HFFc6 (cell line): Measurements from ENCODE around the gene DLG5. TPM values are rescaled to one million over a fixed set of nuclear protein-coding genes. Genes with fewer than 3 reads are reported as not detected.

Experiments
- DNase-seq: peaks from one replicate; pipeline ENCODE4 v3.0.0-alpha.2; 2018
- H3K27ac Mint-ChIP-seq: 2 replicates; pipeline ENCODE4 v1.8.0; 2020; ENCODE audit warnings: mild to moderate bottlenecking, mixed read lengths
- H3K27me3 Mint-ChIP-seq: 2 replicates; pipeline ENCODE4 v1.8.0; 2021; ENCODE audit warnings: mild to moderate bottlenecking, moderate library complexity, mixed read lengths; ENCODE audit not compliant: insufficient read depth
- H3K36me3 Mint-ChIP-seq: 2 replicates; pipeline ENCODE4 v1.8.0; 2021; ENCODE audit warnings: low read depth, mixed read lengths
- H3K4me1 Mint-ChIP-seq: 2 replicates; pipeline ENCODE4 v1.8.0; 2020; ENCODE audit warnings: low read depth, mixed read lengths
- H3K4me3 Mint-ChIP-seq: 2 replicates; pipeline ENCODE4 v1.8.0; 2020; ENCODE audit warnings: mild to moderate bottlenecking, moderate library complexity, mixed read lengths
- H3K9me3 Mint-ChIP-seq: 2 replicates; pipeline ENCODE4 v1.8.0; 2020; ENCODE audit warnings: mild to moderate bottlenecking, mixed read lengths
- total RNA-seq, 6 experiments: library from RNA; stranded (reverse); fragmentation: NEBNext Ultra II Directional; extraction: Animal tissue kit (Norgen Biotek cat#: 25700); gene quantifications; 2 replicates in 1 of 6; 3 replicates in 5 of 6; pipeline ENCODE4 v1.2.3, GENCODE V29; 2021
- TF ChIP-seq, protein P1 (sequence below): fragments of 200-600 bp; sonication (generic); IDR thresholded peaks from 2 replicates; pipeline ENCODE4 v1.5.0; 2021; ENCODE audit warnings: antibody characterized with exemption, mild to moderate bottlenecking

Gene DLG5
- total RNA-seq, 6 experiments from 2014 or later = 48.2 to 52.9 (median 49.7) TPM

DNA sequence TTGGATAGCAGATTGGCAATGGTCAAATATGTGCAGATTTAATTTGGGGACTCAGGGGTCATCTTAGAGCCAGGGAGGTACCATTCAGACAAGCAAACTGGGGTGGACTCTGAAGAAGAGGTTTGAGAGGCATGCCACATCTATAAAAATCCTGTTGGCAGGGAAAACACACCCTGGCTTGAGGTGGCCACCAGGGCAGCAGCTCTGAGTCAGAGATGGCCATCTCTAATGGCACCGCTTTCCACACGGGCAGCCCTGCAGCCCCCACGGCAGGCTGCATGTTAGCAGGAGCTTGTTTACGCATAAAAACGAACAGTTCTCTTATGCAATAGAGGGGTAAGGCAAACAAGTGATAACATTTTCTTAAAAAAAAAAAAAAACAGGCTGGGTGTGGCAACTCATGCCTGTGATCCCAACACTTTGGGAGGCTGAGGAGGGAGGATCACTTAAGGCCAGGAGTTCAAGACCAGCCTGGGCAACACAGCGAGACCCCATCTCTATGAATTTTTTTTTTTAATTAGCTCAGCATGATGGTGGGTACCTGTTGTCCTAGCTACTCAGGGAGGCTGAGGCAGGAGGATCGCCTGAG, 14.9 kb downstream of the DLG5 start:
- DNase-seq = peak; percentile 66
- no peak overlapping the region for H3K4me3 Mint-ChIP-seq
- H3K27me3 Mint-ChIP-seq = peaks cover 2% of the 10 kb centered on the region; the same call in 1 of the 2 replicates
- H3K27ac Mint-ChIP-seq = peak overlapping the region; percentile 83
- TF ChIP-seq, protein P1, sequence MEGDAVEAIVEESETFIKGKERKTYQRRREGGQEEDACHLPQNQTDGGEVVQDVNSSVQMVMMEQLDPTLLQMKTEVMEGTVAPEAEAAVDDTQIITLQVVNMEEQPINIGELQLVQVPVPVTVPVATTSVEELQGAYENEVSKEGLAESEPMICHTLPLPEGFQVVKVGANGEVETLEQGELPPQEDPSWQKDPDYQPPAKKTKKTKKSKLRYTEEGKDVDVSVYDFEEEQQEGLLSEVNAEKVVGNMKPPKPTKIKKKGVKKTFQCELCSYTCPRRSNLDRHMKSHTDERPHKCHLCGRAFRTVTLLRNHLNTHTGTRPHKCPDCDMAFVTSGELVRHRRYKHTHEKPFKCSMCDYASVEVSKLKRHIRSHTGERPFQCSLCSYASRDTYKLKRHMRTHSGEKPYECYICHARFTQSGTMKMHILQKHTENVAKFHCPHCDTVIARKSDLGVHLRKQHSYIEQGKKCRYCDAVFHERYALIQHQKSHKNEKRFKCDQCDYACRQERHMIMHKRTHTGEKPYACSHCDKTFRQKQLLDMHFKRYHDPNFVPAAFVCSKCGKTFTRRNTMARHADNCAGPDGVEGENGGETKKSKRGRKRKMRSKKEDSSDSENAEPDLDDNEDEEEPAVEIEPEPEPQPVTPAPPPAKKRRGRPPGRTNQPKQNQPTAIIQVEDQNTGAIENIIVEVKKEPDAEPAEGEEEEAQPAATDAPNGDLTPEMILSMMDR = no peak; the same call in 1 of the 2 replicates
- peaks cover 76% of the 10 kb centered on the region for H3K4me1 Mint-ChIP-seq
- H3K36me3 Mint-ChIP-seq = 0 out of 2 replicates have a peak, but pooled peaks cover 5% of the 10 kb centered on the region
- H3K9me3 Mint-ChIP-seq = no peaks in the 10 kb centered on the region

DNA sequence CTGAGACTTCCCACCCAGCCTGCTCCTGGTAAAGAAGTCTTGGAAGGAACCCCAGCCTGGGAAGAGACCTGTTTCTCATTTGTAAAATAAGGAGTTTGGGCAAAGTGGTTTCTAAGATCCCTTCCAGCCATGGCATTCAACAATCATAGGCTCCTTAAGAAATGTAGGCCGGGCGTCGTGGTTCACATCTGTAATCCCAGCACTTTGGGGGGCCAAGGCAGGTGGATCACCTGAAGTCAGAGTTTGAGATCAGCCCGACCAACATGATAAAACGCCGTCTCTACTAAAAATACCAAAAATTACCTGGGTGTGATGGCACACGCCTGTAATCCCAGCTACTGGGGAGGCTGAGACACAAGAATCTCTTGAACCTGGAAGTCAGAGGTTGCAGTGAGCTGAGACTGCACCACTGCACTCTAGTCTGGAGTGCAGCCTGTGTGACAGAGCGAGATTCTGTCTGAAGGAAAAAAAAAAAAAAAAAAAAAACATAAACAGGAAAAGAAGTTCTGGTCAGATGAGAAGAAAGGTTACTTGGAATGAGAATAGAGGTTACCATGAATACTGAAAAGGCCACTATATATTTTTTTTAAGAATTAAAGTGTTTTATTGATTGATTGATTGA, 15.9 kb downstream of the DLG5 start:
- TF ChIP-seq, protein P1 = no peak
- Mint-ChIP-seq H3K27me3 (peaks cover 2% of the 10 kb centered on the region; the same call in 1 of the 2 replicates), H3K4me3 (no peak overlapping the region), H3K36me3 (peaks cover 5% of the 10 kb centered on the region; the same call in 1 of the 2 replicates), H3K27ac (peak overlapping the region; percentile 92), H3K4me1 (peaks cover 78% of the 10 kb centered on the region), H3K9me3 (no peaks in the 10 kb centered on the region)
- DNase-seq = no peak

DNA sequence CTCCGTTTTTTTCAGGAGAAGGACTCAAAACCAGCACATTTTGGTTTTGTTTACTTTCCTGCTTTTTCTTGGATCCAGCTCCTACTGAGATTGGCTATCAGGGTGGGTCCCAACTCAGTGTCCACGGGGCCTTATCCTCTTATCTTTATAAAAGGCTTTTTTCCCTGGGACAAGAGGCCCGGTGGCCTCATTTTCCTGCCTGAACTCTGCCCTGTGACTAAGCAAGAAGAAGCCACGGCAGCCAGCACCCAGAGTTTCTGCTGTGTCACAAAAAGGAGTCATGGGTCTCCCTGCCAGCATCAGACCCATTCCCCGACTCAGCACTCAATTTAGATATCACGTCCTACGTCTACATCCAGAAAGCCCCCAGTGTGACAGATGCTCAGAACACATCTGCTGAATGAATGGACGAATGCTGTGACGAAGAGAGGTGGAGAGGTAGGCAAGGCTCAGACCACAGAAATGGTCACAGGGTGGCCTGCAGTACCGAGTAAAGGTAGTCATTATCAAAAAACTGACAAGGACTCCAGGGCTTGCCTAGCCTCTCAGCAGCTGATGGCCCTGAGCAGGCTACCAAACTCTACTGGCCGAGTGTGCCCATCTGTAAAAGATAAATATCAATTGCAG, 16.7 kb downstream of the DLG5 start:
- Mint-ChIP-seq H3K36me3 (peaks cover 4% of the 10 kb centered on the region; the same call in 1 of the 2 replicates), H3K27ac (peak overlapping the region; percentile 92), H3K4me1 (peaks cover 79% of the 10 kb centered on the region), H3K4me3 (peak overlapping the region; percentile 21), H3K9me3 (no peaks in the 10 kb centered on the region), H3K27me3 (peaks cover 2% of the 10 kb centered on the region; the same call in 1 of the 2 replicates)
- TF ChIP-seq, protein P1 = no peak
- peak; percentile 67 for DNase-seq

DNA sequence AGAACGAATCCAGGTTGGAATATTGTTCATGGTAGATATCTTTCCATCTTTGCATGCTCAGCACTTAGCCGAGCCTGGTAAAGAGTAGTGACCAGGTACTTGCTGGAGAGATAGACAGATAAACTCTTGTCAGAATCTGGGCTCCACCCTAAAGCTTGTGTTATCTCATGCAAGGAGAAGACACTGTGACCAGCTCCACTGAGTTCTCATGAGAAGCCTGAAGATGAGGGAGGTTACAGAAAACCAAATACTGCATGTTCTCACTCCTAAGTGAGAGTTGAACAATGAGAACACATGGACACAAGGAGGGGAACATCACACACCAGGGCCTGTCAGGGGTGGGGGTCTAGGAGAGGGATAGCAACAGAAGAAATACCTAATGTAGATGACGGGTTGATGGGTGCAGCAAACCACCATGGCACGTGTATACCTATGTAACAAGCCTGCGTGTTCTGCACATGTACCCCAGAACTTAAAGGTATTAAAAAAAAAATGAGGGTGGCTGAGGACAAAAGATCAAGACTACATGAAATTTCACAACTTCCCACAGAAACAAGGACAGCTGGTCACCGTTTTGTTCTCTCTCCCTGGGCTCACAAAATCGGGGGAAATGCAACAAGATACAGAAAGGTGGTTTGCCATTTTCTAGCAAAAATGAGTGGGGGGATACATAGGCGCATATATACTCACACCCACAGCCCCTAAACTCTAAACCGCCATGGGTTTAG, 17.4 kb downstream of the DLG5 start:
- DNase-seq = no peak
- Mint-ChIP-seq H3K9me3 (no peaks in the 10 kb centered on the region), H3K27ac (peak overlapping the region; percentile 92), H3K36me3 (no peaks in the 10 kb centered on the region; the same call in 1 of the 2 replicates), H3K4me3 (peak overlapping the region; percentile 25), H3K4me1 (peaks cover 75% of the 10 kb centered on the region), H3K27me3 (peaks cover 2% of the 10 kb centered on the region; the same call in 1 of the 2 replicates)
- TF ChIP-seq, protein P1 = no peak
